Heart left ventricle (tissue), 16 donors: Measurements from ENCODE around the gene CSNK1D. TPM values are rescaled to one million over a fixed set of nuclear protein-coding genes. Genes with fewer than 3 reads are reported as not detected.

Source experiments
- ATAC-seq, 4 donors: fragments of 200-7000 bp; cut with Tn5 transposase; one replicate each; pipeline ENCODE4 v1.9.1; 2020 to 2022; ENCODE audit warnings: moderate library complexity in 4 of 4, mild to moderate bottlenecking in 3 of 4, moderate number of reproducible peaks in 1 of 4
- DNase-seq, 5 donors: peaks; one replicate each; pipeline ENCODE4 v3.0.0-alpha.2; 2020
- H3K27ac ChIP-seq, 12 donors: fragments of 200-600 bp; sonication (generic) in 4 of 12; one replicate each; pipeline versions ENCODE4 v1.5.0 to v1.8.0; 2016 to 2022; ENCODE audit warnings: mild to moderate bottlenecking in 2 of 12
- H3K27me3 ChIP-seq, 9 donors: fragments of 200-600 bp; sonication (generic) in 2 of 9; one replicate each; pipeline versions ENCODE4 v1.5.1 to v1.8.0; 2016 to 2022; ENCODE audit warnings: mild to moderate bottlenecking in 3 of 9
- H3K36me3 ChIP-seq, 9 donors: fragments of 200-600 bp; sonication (generic) in 2 of 9; one replicate each; pipeline versions ENCODE4 v1.5.0 to v1.8.0; 2018 to 2022; ENCODE audit warnings: mild to moderate bottlenecking in 2 of 9
- H3K4me1 ChIP-seq, 12 donors: fragments of 200-600 bp; sonication (generic) in 4 of 12; one replicate each; pipeline versions ENCODE4 v1.5.0 to v1.8.0; 2016 to 2022; ENCODE audit warnings: mild to moderate bottlenecking in 3 of 12
- H3K4me3 ChIP-seq, 12 donors: fragments of 200-600 bp; sonication (generic) in 4 of 12; one replicate each; pipeline versions ENCODE4 v1.5.0 to v1.8.0; 2017 to 2022; ENCODE audit warnings: mild to moderate bottlenecking in 9 of 12, moderate library complexity in 4 of 12
- H3K9me3 ChIP-seq, 12 donors: fragments of 200-600 bp; sonication (generic) in 4 of 12; one replicate each; pipeline versions ENCODE4 v1.5.0 to v1.8.0; 2016 to 2022; ENCODE audit warnings: mild to moderate bottlenecking in 1 of 12
- CTCF ChIP-seq, 12 donors: fragments of 200-600 bp; sonication (generic) in 4 of 12; IDR thresholded peaks; one replicate each; pipeline versions ENCODE4 v1.5.0 to v1.8.0; 2018 to 2022; ENCODE audit warnings: antibody characterized with exemption in 12 of 12, mild to moderate bottlenecking in 5 of 12
- POLR2A ChIP-seq, 2 donors: fragments of 450-650 bp; IDR thresholded peaks; one replicate each; pipeline ENCODE4 v1.6.1; 2017; ENCODE audit warnings: antibody characterized with exemption in 2 of 2, mild to moderate bottlenecking in 2 of 2, moderate library complexity in 2 of 2
- WGBS, 4 donors: extraction: QIAGEN DNeasy Blood & Tissue Kit in 2 of 4; methylation state at CpG; one replicate each; pipeline versions ENCODE4 v1.1.5 to v1.1.7; 2013 to 2018; 5-methylcytosine and 5-hydroxymethylcytosine counted together
- intact Hi-C, 10 donors: fragments of 100-400 bp; cut with DNase I; formaldehyde crosslinking; loops; one replicate each; pipeline versions ENCODE4 v1.11.1 to v1.14.2; 2022
- polyA plus RNA-seq, 2 donors: library from polyadenylated mRNA; stranded (reverse); fragments of 200-250 nt; gene quantifications; one replicate each; pipeline ENCODE4 v1.2.3, GENCODE V29; 2013
- total RNA-seq, 9 donors: library from RNA; depleted of rRNA in 2 of 9; stranded (reverse); fragments of >200 nt in 2 of 9; fragmentation: NEBNext Ultra II Directional in 3 of 9; extraction: Animal tissue kit (Norgen Biotek cat#: 25700) in 3 of 9; gene quantifications; one replicate each; pipeline versions ENCODE4 v1.1.0 to v1.2.4, GENCODE V29; 2016 to 2023
- donor health status: ischemic (EF 13 %, LVEDD 7.1; RV severe dilation, severe dysfunction).
- donor health status: healthy with polysubstance abuse.
- donor health status: DM: no; HTN: yes; CAD: no.
- donor health status: DM: no; HTN: no; CAD: no.
- donor health status: ischemic (EF 25% LVEDD 6.9; RV normal size, moderate dysfunction).
- donor health status: ischemic (EF 25% LVEDD 5.7; RV mildly dilated, moderate dysfunction).
- donor health status: healthy.
- donor health status: DM: yes; HTN: yes; CAD: no.
- donor health status: ischemic (EF 35%, LVEDD 5.7; RV mildly dilated, moderate dysfunction).
- donor health status: nonischemic (EF 11% LVEDD 7.7; RV severe dilation, severe dysfunction).
- donor health status: DM: yes; HTN: yes; CAD: no.
- donor health status: PGD.
- donor health status: ischemic (EF 29% LVEDD 5.4; RV normal size, mild dysfunction).
- donor health status: nonischemic (EF 23%, LVEDD 6.1; RV moderate dilation, normal function).

The CSNK1D gene
- total and polyA plus RNA-seq, 11 donors = 38.4 to 88.1 (median 66.1) TPM

- TF ChIP-seq POLR2A (IDR thresholded peaks at IDR 0.05) (no peak), CTCF (IDR thresholded peaks at IDR 0.05) (no peak)
- intact Hi-C loops = no loop called here
- Histone ChIP-seq H3K4me3 (no peak overlapping the region), H3K27me3 (no peaks in the 10 kb centered on the region), H3K9me3 (no peaks in the 10 kb centered on the region), H3K27ac (no peak overlapping the region), H3K36me3 (peaks cover 11 to 92% (median 86%) of the 10 kb centered on the region in 9 donors), H3K4me1 (peaks cover 0 to 17% (median 0%) of the 10 kb centered on the region in 12 donors)
- peak in 1 of 5 donors; percentile 16 for DNase-seq
- no peak for ATAC-seq
- 93 to 96% (median 95%) methylated on average over 10 to 12 of the region's 12 CpGs for WGBS, 4 donors
Observed at GRCh38 chr17:82253179-82253544, 20.3 kb downstream of the CSNK1D start.

GRCh38 chr17:82252511-82253178, 20.9 kb downstream of the CSNK1D start:
- intact Hi-C loops = no loop called here
- Histone ChIP-seq H3K9me3 (no peaks in the 10 kb centered on the region), H3K4me3 (no peak overlapping the region), H3K36me3 (peaks cover 11 to 95% (median 86%) of the 10 kb centered on the region in 9 donors), H3K4me1 (peaks cover 3 to 22% (median 5%) of the 10 kb centered on the region in 12 donors), H3K27ac (peak overlapping the region in 1 of 12 donors; percentile 9), H3K27me3 (no peaks in the 10 kb centered on the region)
- ATAC-seq = peak in 1 of 4 donors; percentile 13
- 94 to 97% (median 95%) methylated on average over 26 to 28 of the region's 28 CpGs for WGBS, 4 donors
- DNase-seq = peak in 1 of 5 donors; percentile 44
- TF ChIP-seq CTCF (IDR thresholded peaks at IDR 0.05) (no peak), POLR2A (IDR thresholded peaks at IDR 0.05) (no peak)

GRCh38 chr17:82250868-82251500, 22.5 kb downstream of the CSNK1D start:
- TF ChIP-seq CTCF (IDR thresholded peaks at IDR 0.05) (no peak), POLR2A (IDR thresholded peaks at IDR 0.05) (no peak)
- no peak overlapping the region for H3K4me3 ChIP-seq
- 86 to 89% (median 87%) methylated on average over 24 to 25 of the region's 25 CpGs for WGBS, 4 donors
- H3K9me3 ChIP-seq = no peaks in the 10 kb centered on the region
- H3K4me1 ChIP-seq = peaks cover 15 to 38% (median 21%) of the 10 kb centered on the region in 12 donors
- ATAC-seq (no peak), DNase-seq (peak in 1 of 5 donors; percentile 47)
- intact Hi-C loops = no loop called here
- H3K27me3 ChIP-seq = no peaks in the 10 kb centered on the region
- peaks cover 12 to 93% (median 85%) of the 10 kb centered on the region in 9 donors for H3K36me3 ChIP-seq
- H3K27ac ChIP-seq = peak overlapping the region in 2 of 12 donors; percentile 9 to 11

- intact Hi-C loops = loop anchor here in 1 of 10 donors (10.0 kb wide), 1 partner anchor 45 kb away; no protein-coding TSS in a partner anchor
- no peaks in the 10 kb centered on the region for H3K9me3 ChIP-seq
- DNase-seq (peak in 2 of 5 donors; percentile 18 to 54), ATAC-seq (no peak)
- peaks cover 12 to 93% (median 85%) of the 10 kb centered on the region in 9 donors for H3K36me3 ChIP-seq
- 84 to 88% (median 86%) methylated on average over 17 to 33 of the region's 33 CpGs for WGBS, 4 donors
- no peak for TF ChIP-seq CTCF (IDR thresholded peaks at IDR 0.05)
- no peak for TF ChIP-seq POLR2A (IDR thresholded peaks at IDR 0.05)
- no peaks in the 10 kb centered on the region for H3K27me3 ChIP-seq
- no peak overlapping the region for H3K27ac ChIP-seq
- no peak overlapping the region for H3K4me3 ChIP-seq
- H3K4me1 ChIP-seq = peaks cover 15 to 42% (median 25%) of the 10 kb centered on the region in 12 donors
Observed at GRCh38 chr17:82249896-82250581, 23.5 kb downstream of the CSNK1D start.
